Prostate gland (tissue), 2 donors: ENCODE measurements around the gene KCNT2.

Source experiments
- CTCF ChIP-seq, 4 experiments: fragments of 200-600 bp in 2 of 4; fragments of 450-650 bp in 2 of 4; sonication (generic) in 2 of 4; IDR thresholded peaks; 1 replicate in 3 of 4; 2 replicates in 1 of 4; pipeline ENCODE4 v1.5.1; 2016 to 2019; ENCODE audit warnings: antibody characterized with exemption in 4 of 4, mild to moderate bottlenecking in 2 of 4, moderate library complexity in 2 of 4
- POLR2A ChIP-seq: fragments of 450-650 bp; IDR thresholded peaks from one replicate; pipeline ENCODE4 v1.6.1; 2016; ENCODE audit warnings: antibody characterized with exemption, mild to moderate bottlenecking
- POLR2AphosphoS5 ChIP-seq: sonication (generic); formaldehyde crosslinking; IDR thresholded peaks from one replicate; pipeline ENCODE4 v1.6.1; 2017; ENCODE audit warnings: antibody characterized with exemption

GRCh38 chr1:196649990-196650389, 41.8 kb upstream of the KCNT2 start:
- TF ChIP-seq POLR2A (no peak), CTCF (IDR thresholded peaks at IDR 0.05) (no peak), POLR2AphosphoS5 (no peak)
